T-helper 1 cell (primary cell): Measurements from ENCODE around the gene CDKN2B.

Experiments used
- DNase-seq, 5 donors: peaks; one replicate each; pipeline ENCODE4 v3.0.0-alpha.2; 2012 to 2020

CDKN2B gene

GRCh38 chr9:21993893-21994555 is 15.1 kb downstream of the CDKN2B start, which contains the start of gene CDKN2A:
CDKN2A (minus strand) TSS chr9:21994392.
- DNase-seq, result peak in 3 of 5 donors; percentile 41 to 62 (median 45)

GRCh38 chr9:21993007-21993406 is 16.1 kb downstream of the CDKN2B start:
- DNase-seq, result no peak

- no peak for DNase-seq
These were observed 17.8 kb downstream of the CDKN2B start for GRCh38 chr9:21991072-21991959.

GRCh38 chr9:21989440-21990189 is 19.5 kb downstream of the CDKN2B start:
- no peak for DNase-seq

GRCh38 chr9:21988056-21988990 is 20.8 kb downstream of the CDKN2B start:
- DNase-seq, result no peak

GRCh38 chr9:21985964-21986667 is 23.0 kb downstream of the CDKN2B start:
- DNase-seq, result no peak

- DNase-seq, result no peak
These were observed 25.0 kb downstream of the CDKN2B start for GRCh38 chr9:21984101-21984500.

GRCh38 chr9:21983561-21983935 is 25.6 kb downstream of the CDKN2B start:
- DNase-seq, result no peak

- no peak for DNase-seq
These were observed 26.1 kb downstream of the CDKN2B start for GRCh38 chr9:21982861-21983560.

GRCh38 chr9:21982391-21982790 is 26.7 kb downstream of the CDKN2B start:
- no peak for DNase-seq

GRCh38 chr9:21976334-21976875 is 32.7 kb downstream of the CDKN2B start:
- DNase-seq, result no peak

GRCh38 chr9:21974722-21975409 is 34.2 kb downstream of the CDKN2B start:
- peak in 1 of 5 donors; percentile 38 for DNase-seq

- DNase-seq, result no peak
These were observed 34.8 kb downstream of the CDKN2B start for GRCh38 chr9:21974343-21974721.

GRCh38 chr9:21972361-21972760 is 36.7 kb downstream of the CDKN2B start:
- no peak for DNase-seq

GRCh38 chr9:21970800-21971640 is 38.1 kb downstream of the CDKN2B start:
- no peak for DNase-seq

GRCh38 chr9:21969951-21970799 is 38.9 kb downstream of the CDKN2B start:
- DNase-seq, result no peak

GRCh38 chr9:21969011-21969940 is 39.8 kb downstream of the CDKN2B start:
- no peak for DNase-seq
